ENCODE results near the gene KLHL15.

DNA sequence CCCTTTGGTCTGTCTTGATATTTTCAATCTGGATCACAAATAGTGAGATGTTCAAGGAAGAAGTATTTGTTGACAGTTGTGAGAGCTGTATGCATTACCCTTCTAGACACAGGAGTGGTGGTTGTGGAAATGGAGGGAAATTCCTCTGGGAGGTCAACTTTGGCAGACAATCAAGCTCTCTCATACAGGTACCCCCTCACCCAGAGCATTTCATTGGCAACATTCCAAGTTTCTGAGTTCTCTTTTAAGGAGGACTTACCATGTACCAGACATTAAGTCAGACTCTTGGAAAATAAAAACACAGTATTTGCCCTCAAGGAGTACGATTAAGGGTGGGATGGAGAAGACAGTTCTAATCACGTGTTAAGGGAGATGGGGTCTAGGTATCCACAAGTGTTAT, 45.3 kb downstream of the KLHL15 start:
- TF ChIP-seq POLR2A (IDR thresholded peaks at IDR 0.05), result no peak
- TF ChIP-seq, protein P1, sequence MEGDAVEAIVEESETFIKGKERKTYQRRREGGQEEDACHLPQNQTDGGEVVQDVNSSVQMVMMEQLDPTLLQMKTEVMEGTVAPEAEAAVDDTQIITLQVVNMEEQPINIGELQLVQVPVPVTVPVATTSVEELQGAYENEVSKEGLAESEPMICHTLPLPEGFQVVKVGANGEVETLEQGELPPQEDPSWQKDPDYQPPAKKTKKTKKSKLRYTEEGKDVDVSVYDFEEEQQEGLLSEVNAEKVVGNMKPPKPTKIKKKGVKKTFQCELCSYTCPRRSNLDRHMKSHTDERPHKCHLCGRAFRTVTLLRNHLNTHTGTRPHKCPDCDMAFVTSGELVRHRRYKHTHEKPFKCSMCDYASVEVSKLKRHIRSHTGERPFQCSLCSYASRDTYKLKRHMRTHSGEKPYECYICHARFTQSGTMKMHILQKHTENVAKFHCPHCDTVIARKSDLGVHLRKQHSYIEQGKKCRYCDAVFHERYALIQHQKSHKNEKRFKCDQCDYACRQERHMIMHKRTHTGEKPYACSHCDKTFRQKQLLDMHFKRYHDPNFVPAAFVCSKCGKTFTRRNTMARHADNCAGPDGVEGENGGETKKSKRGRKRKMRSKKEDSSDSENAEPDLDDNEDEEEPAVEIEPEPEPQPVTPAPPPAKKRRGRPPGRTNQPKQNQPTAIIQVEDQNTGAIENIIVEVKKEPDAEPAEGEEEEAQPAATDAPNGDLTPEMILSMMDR (IDR thresholded peaks at IDR 0.05), result no peak
